WERI-Rb-1 (cell line): ENCODE results near the gene MAML2.

ENCODE experiments used
- DNase-seq: peaks from one replicate; pipeline ENCODE4 v3.0.0-alpha.2; 2020
- H3K27ac ChIP-seq: fragments of 250-450 bp; sonication (Bioruptor Pico); 2 replicates; pipeline ENCODE4 v1.5.1; 2020; ENCODE audit warnings: mild to moderate bottlenecking, moderate library complexity
- H3K27me3 ChIP-seq: fragments of 250-450 bp; sonication (Bioruptor Pico); 2 replicates; pipeline ENCODE4 v1.5.1; 2021; ENCODE audit warnings: mild to moderate bottlenecking, low read depth, moderate library complexity; ENCODE audit not compliant: insufficient read depth, severe bottlenecking
- H3K36me3 ChIP-seq: fragments of 250-450 bp; sonication (Bioruptor Pico); 2 replicates; pipeline ENCODE4 v1.5.1; 2020; ENCODE audit warnings: mild to moderate bottlenecking, moderate library complexity
- H3K4me3 ChIP-seq: 2 replicates; pipeline ENCODE4 v1.5.1; 2011; ENCODE audit warnings: low read depth, mild to moderate bottlenecking, control low read depth, low read length
- H3K9me3 ChIP-seq: fragments of 250-450 bp; sonication (Bioruptor Pico); 2 replicates; pipeline ENCODE4 v1.5.1; 2021; ENCODE audit warnings: mild to moderate bottlenecking, moderate library complexity; ENCODE audit not compliant: severe bottlenecking
- TF ChIP-seq, protein P1 (sequence below): IDR thresholded peaks from 2 replicates; pipeline ENCODE4 v1.5.1; 2011; ENCODE audit warnings: low read depth, mild to moderate bottlenecking, control low read depth, inconsistent platforms, low read length

Gene MAML2

GRCh38 chr11:96385187-96385586 is 42.2 kb upstream of the MAML2 start:
- Histone ChIP-seq H3K27me3 (no peaks in the 10 kb centered on the region), H3K4me3 (no peak overlapping the region), H3K27ac (no peak overlapping the region), H3K36me3 (peaks cover 41% of the 10 kb centered on the region), H3K9me3 (peaks cover under 1% of the 10 kb centered on the region)
- no peak for DNase-seq
- TF ChIP-seq, protein P1, sequence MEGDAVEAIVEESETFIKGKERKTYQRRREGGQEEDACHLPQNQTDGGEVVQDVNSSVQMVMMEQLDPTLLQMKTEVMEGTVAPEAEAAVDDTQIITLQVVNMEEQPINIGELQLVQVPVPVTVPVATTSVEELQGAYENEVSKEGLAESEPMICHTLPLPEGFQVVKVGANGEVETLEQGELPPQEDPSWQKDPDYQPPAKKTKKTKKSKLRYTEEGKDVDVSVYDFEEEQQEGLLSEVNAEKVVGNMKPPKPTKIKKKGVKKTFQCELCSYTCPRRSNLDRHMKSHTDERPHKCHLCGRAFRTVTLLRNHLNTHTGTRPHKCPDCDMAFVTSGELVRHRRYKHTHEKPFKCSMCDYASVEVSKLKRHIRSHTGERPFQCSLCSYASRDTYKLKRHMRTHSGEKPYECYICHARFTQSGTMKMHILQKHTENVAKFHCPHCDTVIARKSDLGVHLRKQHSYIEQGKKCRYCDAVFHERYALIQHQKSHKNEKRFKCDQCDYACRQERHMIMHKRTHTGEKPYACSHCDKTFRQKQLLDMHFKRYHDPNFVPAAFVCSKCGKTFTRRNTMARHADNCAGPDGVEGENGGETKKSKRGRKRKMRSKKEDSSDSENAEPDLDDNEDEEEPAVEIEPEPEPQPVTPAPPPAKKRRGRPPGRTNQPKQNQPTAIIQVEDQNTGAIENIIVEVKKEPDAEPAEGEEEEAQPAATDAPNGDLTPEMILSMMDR: no peak

DNA sequence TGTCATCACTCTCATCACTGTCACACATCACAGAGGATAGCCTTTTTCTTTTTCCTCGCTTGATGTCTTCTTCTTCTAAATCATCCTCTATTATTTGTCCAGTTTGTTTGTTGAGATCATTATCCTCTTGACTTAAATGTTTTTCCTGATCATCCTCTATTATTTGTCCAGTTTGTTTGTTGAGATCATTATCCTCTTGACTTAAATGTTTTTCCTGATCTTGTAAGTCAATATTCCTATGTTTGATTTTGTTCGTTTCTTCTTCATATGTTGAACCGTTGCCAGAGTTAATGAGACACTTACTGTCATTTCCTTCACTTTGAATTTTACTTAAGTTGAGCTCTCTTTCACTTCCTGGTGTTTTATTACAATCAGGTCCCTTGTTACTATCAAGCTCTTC is 41.2 kb upstream of the MAML2 start:
- TF ChIP-seq, protein P1: no peak
- Histone ChIP-seq H3K4me3 (no peak overlapping the region), H3K27ac (no peak overlapping the region), H3K9me3 (no peaks in the 10 kb centered on the region), H3K36me3 (peaks cover 41% of the 10 kb centered on the region), H3K27me3 (no peaks in the 10 kb centered on the region)
- no peak for DNase-seq

GRCh38 chr11:96376796-96377195 is 33.8 kb upstream of the MAML2 start:
- no peak for DNase-seq
- H3K27ac ChIP-seq: no peak overlapping the region
- H3K27me3 ChIP-seq: no peaks in the 10 kb centered on the region
- H3K4me3 ChIP-seq: no peak overlapping the region
- TF ChIP-seq, protein P1: no peak
- peaks cover 21% of the 10 kb centered on the region for H3K36me3 ChIP-seq
- H3K9me3 ChIP-seq: no peaks in the 10 kb centered on the region

DNA sequence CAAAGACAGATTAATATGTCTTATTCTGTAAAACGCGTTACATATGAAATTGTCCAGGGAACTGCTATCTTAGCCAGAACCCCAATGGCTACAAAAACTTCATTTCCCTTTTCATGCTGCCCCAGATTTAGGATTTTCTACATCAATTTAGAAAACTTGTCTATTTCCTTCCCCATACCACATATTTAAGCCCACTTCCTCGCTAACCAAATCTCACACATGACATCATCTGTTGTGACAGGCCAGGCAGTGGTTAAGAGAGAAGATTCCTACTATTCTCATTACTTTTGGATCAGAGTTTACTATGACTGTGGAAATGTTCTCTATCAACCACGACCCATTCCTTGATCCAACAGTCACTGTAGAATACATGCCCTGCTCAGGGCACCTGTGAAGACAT is 30.8 kb upstream of the MAML2 start:
- Histone ChIP-seq H3K4me3 (no peak overlapping the region), H3K27me3 (no peaks in the 10 kb centered on the region), H3K36me3 (peaks cover 28% of the 10 kb centered on the region), H3K9me3 (no peaks in the 10 kb centered on the region), H3K27ac (no peak overlapping the region)
- TF ChIP-seq, protein P1: no peak
- DNase-seq: no peak

DNA sequence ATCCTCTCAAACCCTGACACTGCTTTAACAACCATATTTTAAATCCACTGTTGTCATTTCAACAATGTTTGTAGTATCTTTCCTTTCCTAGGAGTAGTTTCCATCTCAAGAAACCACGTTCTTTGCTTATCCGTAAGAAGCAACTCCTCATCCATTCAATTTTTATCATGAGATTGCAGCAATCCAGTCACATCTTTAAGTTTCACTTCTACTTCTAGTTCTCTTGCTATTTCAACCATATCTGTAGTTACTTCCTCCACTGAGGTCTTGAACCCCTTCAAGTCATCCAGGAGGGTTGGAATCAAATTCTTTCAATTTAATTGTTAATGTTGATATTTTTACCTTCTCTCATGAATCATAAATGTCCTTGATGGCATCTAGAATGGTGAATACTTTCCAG is 24.3 kb upstream of the MAML2 start:
- TF ChIP-seq, protein P1: no peak
- Histone ChIP-seq H3K27me3 (no peaks in the 10 kb centered on the region), H3K9me3 (no peaks in the 10 kb centered on the region), H3K4me3 (no peak overlapping the region), H3K36me3 (peaks cover 45% of the 10 kb centered on the region), H3K27ac (no peak overlapping the region)
- DNase-seq: no peak

- TF ChIP-seq, protein P1: no peak
- no peak overlapping the region for H3K4me3 ChIP-seq
- DNase-seq: no peak
- no peaks in the 10 kb centered on the region for H3K27me3 ChIP-seq
- H3K27ac ChIP-seq: no peak overlapping the region
- peaks cover 42% of the 10 kb centered on the region for H3K36me3 ChIP-seq
- H3K9me3 ChIP-seq: no peaks in the 10 kb centered on the region
These were observed 23.0 kb upstream of the MAML2 start for GRCh38 chr11:96366024-96366423.
